D721Med (cell line): ENCODE data around the gene MYH15.

Source experiments
- DNase-seq: peaks from one replicate; pipeline ENCODE4 v3.0.0; 2011; ENCODE audit warnings: low spot score; ENCODE audit not compliant: insufficient read length
- FAIRE-seq: peaks from 2 replicates; lab custom pipeline; 2011; peaks lifted over from hg19 to GRCh38; lab: Jason Lieb, UNC
- TF ChIP-seq, protein P1 (sequence below): IDR thresholded peaks from 2 replicates; pipeline ENCODE4 v1.5.1; 2012; ENCODE audit warnings: mild to moderate bottlenecking, control low read depth; ENCODE audit not compliant: insufficient read depth; ENCODE audit errors: missing control alignments

Gene MYH15

DNA sequence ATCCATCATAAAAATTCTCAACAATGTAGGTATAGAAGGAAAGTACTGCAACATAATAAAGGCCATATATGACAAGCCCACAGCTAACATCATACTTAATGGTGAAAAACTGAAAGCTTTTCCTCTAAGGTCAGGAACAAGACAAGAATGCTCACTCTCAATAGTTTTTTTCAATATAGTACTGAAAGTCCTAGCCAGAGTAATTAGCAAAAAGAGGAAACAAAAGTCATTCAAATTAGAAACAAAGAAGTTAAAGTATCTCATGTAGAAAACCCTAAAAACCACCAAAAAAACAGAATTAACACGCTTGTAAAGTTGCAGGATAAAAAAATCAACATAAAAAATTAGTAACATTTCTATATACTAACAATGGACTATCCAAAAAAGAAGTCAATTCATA is 61.8 kb downstream of the MYH15 start:
- FAIRE-seq, result no peak
- DNase-seq, result no peak
- TF ChIP-seq, protein P1, sequence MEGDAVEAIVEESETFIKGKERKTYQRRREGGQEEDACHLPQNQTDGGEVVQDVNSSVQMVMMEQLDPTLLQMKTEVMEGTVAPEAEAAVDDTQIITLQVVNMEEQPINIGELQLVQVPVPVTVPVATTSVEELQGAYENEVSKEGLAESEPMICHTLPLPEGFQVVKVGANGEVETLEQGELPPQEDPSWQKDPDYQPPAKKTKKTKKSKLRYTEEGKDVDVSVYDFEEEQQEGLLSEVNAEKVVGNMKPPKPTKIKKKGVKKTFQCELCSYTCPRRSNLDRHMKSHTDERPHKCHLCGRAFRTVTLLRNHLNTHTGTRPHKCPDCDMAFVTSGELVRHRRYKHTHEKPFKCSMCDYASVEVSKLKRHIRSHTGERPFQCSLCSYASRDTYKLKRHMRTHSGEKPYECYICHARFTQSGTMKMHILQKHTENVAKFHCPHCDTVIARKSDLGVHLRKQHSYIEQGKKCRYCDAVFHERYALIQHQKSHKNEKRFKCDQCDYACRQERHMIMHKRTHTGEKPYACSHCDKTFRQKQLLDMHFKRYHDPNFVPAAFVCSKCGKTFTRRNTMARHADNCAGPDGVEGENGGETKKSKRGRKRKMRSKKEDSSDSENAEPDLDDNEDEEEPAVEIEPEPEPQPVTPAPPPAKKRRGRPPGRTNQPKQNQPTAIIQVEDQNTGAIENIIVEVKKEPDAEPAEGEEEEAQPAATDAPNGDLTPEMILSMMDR, result no peak

DNA sequence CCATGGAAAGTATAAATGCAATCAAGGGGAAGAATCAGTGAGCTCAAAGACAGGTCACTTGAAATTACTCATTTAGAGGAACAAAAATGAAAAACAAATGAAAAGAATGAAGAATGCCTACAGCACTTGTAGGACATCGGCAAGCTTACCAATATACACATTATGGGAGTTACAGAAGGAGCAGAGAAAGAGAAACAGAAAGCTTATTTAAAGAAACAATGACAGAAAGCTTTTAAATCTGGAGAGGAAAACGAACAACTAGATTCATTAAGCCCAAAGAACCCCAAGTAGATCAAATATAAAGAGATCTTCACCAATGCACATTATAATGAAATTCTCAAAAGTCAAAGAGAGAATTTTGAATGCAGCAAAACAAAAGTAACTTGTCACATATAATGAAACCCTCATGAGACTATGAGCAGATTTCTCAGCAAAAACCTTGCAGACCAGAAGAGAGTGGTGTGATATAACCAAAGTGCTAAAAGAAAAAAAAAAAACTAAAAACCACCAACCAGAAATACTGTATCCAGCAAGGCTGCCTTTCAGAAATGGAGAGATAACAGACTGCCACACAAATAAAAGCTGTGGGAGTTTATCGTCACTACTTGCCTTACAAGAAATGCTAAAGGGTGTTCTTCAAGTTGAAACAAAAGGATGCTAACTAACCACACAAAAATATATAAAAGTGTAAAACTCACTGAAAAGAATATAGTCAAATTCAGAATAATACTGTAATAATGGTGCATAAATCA is 63.1 kb downstream of the MYH15 start:
- TF ChIP-seq, protein P1, result no peak
- DNase-seq (no peak), FAIRE-seq (no peak)

DNA sequence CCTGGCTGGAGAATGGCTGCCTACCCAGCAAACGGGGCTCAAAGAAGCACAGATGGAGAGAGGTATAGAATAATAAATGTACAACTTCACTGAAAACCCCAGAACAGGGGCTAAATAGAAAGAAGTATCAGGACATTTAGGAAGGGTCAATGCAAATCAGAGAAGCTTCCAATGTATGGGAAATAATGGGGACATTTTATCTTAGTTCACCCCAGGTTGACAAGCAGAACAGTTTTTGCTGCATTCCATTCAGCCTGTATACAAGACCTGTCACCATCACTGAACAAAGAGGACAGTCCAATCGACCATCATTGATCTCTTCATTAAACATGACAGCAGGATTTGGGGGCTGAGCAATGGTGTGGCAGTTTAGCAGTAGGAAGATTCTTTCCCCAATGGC is 68.1 kb downstream of the MYH15 start:
- TF ChIP-seq, protein P1, result no peak
- FAIRE-seq (no peak), DNase-seq (no peak)

DNA sequence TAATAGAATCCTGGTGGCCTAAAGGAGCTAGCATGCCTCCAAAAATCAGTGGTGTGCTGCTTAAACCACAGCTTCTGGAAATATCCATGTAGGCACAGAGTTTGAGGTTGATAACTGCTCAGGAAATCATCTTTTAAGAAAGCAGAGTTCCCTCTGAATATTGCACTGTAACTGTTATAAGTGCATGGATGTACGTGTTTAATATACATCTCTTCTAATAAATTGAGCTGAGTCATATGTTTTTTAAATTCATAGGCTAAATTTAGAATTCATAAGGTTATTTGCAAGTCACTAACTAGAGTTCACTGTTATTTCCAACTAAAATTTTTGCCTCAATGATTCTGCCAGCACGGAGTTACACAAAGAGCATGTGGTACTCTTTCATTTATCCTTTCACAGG is 68.9 kb downstream of the MYH15 start:
- DNase-seq, result no peak
- no peak for FAIRE-seq
- TF ChIP-seq, protein P1, result no peak

DNA sequence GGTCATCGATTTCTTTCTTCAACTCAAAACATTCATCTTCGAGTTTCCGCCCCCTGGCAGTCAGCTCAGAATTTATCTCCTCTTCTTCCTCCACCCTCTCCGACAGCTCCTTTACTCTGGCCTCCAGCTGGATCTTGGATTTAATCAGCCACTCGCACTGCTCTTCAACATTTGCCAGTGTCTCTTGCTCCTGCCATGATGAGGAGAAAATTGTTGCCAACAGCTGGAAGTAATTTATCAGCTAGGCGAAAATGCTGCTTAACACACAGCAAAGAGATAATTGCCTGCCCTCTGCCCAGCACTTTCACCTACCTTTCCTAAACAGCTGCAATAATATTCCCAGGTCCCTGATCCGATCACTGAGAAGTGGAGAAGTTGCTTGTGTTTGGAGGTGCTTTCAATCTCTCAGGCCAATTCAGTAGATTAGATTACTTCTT is 69.3 kb downstream of the MYH15 start:
- DNase-seq, result no peak
- FAIRE-seq, result no peak
- TF ChIP-seq, protein P1, result no peak

DNA sequence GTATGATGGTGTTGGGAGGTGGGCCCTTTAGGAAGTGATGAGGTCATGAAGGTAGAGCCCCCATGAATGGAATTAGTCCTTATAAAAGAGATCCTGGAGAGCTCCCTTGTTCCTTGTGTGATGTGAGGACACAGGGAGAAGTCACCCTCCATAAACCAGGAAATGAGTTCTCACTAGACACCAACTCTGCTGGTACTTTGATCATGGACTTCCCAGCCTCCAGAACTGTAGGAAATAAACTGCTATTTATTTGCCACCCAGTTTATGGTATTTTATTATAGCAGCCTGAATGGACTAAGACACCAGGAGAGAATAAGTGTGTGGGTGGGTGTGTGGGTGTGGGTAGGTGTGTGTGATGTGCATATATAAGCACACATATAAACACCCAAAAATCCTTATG is 71.9 kb downstream of the MYH15 start:
- TF ChIP-seq, protein P1, result no peak
- FAIRE-seq, result no peak
- no peak for DNase-seq

DNA sequence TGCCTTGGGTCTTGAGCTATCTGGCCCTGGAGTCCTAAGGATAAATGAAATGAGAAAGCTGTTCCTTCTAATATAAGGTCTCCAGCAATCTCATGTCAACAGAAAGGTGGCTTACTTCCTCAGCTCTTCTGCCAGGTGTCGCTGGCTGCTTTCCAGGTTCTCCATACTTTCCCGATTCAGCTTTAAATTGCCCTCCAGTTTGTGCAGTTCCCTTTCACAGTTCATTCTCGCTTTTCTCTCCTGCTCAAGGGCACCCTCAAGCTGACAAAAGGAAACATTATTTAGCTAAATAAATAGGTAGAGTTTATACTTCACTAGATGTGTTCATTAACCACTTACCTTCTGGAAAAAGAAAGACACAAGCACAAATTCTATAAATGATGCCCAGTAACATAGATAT is 73.0 kb downstream of the MYH15 start:
- FAIRE-seq (no peak), DNase-seq (no peak)
- TF ChIP-seq, protein P1, result no peak
